Lower leg skin (tissue), 3 donors: ENCODE measurements around the gene SCN1B.

Experiments
- CTCF ChIP-seq, 3 donors: fragments of 450-650 bp; IDR thresholded peaks; one replicate each; pipeline ENCODE4 v1.5.1; 2016; ENCODE audit warnings: antibody characterized with exemption in 3 of 3, mild to moderate bottlenecking in 3 of 3, moderate library complexity in 2 of 3
- POLR2A ChIP-seq, 2 donors: fragments of 450-650 bp; IDR thresholded peaks; one replicate each; pipeline ENCODE4 v1.6.1; 2016 to 2017; ENCODE audit warnings: antibody characterized with exemption in 2 of 2, mild to moderate bottlenecking in 1 of 2, moderate library complexity in 1 of 2

DNA sequence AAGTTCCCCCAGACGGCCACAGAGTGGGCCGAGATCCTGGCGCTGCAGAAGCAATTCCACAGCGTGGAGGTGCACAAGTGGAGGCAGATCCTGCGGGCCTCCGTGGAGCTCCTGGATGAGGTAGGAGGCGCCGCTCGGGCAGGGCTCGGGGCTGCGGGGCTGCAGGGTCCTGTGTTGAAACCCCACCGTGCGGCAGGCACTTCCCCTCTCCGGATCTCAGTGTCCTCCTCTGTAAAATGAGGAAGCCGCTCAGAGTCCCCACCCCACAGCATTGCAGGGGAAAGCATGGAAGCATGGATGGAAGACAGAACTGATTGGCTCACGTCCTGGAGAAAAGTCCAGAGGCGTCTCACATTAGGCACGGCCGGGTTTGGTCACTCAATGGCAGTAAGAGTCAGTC is 6.8 kb upstream of the SCN1B start:
- TF ChIP-seq CTCF (IDR thresholded peaks at IDR 0.05) (no peak), POLR2A (IDR thresholded peaks at IDR 0.05) (no peak)
